Stimulated activated CD8-positive, alpha-beta memory T cell treated with anti-CD3 and anti-CD28 coated beads, Interleukin-2, amount 100 ng/mL, for 48 hours (primary cell): ENCODE data around the gene LDB3.
A peak's percentile ranks its signal among the peaks of the same experiment; 100 is the strongest.

Experiments used
- DNase-seq, 2 donors: peaks; one replicate each; pipeline ENCODE4 v3.0.0-alpha.2; 2020; ENCODE audit warnings: low read depth in 2 of 2

Gene LDB3

DNA sequence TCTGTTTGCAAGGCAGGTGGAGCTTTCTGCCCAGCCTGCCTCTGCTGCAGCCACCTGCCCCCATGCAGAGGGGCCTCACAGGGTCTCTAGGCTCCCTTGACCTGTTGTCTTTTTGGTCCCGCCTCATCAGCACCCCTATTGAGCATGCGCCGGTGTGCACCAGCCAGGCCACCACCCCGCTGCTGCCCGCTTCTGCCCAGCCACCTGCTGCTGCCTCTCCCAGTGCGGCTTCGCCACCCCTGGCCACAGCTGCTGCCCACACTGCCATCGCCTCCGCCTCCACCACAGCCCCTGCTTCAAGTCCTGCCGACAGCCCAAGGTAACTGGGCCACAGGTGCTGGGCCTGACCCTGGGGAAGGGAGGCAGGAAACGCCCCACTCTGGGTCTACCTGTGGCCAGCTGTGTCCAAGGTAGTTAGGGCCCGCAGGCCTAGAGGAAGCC lies 38.1 kb downstream of the LDB3 start:
- no peak for DNase-seq

DNA sequence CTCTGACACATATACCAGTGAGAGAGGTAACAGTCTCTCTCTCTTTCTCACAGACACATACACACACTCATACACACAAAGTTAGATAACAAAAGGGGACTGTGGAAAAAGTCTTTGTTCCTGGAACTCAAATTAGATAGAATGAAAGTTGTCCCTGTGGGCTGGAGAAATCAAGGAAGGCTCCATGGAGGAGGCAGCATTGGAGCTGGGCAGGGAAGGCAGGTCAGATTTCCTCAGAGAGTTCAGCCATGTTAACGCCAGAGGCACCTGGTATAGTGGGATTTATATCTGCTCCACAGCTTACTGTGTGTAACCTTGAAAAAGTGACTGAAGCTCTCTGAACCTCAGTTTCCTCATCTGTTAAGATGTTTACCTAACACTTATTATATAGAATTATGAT lies 38.7 kb downstream of the LDB3 start:
- no peak for DNase-seq

DNA sequence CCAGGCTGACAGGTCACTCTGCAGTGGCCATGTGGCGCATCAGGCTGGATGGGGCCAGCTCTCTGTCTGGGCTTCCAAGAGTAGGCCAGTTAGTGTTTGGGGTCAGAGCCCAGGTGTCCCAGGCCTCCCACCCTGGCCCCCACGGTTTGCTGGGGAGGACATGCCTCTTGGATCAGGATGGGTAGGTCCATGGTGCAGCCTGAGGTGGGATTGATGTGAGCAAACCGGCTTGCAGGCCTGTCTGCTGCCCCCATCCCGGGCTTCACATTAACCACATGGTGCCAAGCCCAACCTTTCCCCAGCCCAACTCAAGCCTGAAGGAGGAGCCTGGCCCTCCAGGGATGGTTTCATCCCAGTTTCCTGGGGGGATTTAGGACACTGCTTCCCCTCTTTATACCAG lies 39.2 kb downstream of the LDB3 start:
- DNase-seq, result no peak

- no peak for DNase-seq
Measured at GRCh38 chr10:86708068-86708782, 39.9 kb downstream of the LDB3 start.

DNA sequence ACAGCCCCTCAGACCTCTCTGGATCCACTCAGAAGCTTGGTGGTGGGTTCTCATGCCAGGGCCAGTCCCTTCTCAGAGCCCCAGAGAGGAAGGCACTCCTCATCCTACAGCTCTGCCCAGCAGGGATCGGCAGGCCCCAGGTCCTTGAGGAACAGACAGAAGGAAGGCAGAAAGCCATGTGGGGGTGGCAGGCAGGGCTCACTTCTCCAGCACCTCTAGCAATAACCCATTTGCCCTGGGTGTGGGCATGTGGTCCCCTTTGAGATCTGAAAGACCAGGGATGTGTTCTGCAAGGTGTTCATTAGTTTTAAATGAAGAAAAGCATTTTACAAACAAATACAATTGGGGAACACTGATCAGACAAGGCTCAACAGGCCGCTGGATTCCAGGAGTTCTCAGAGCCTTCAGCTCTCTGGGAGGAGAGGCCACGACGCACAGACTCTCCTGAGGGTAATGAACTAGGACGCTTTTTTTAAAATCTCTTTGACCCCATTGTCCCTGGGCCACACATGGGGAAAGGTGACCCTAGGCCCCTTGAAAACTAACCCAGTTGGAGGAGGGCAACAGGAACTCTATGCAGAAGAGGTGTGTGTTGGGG lies 40.6 kb downstream of the LDB3 start:
- DNase-seq, result no peak

- no peak for DNase-seq
Measured at GRCh38 chr10:86709396-86710185, 41.3 kb downstream of the LDB3 start.

- DNase-seq, result peak; percentile 72 to 75
Measured at GRCh38 chr10:86710987-86711512, 42.7 kb downstream of the LDB3 start.

DNA sequence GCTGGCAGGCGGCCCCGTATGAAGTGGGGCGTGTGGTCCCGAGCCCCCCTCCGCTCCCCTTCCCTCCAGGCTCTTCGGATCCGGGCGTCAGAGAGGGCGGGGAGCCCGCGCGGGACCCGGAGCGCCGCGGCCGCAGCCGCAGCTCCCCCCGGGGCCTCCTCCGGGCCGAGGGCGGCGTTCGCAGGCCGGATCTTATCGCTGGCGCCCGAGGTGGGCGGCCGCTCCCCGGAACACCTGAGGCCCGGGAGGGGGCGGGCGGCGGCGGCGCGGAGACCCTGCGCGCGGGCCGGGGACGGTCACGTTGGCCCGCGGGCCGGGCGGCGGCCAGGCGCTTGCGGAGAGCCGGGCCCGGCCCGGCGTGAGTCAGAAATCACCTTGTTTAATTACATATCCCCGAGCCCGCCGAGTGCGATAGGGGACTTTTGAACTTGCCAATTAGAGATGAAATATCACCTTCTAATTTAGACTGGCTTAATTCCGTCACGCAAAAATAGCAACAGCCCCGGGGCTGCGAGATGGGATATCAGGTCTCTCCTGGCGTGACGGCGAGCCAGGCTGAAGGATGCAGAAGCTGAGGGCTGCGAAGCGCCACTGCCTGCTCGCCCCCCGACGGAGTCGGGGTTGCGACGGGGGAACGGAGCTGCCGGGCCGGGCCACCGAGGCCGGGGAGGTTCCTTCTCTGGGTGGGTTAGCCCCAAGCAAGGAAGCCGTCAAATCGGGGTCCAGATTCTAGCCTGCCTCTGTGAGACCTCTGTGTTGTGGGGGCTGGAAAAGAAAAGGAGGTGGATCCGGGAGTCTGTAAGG lies 43.4 kb downstream of the LDB3 start:
- DNase-seq, result peak; percentile 28 to 37

DNA sequence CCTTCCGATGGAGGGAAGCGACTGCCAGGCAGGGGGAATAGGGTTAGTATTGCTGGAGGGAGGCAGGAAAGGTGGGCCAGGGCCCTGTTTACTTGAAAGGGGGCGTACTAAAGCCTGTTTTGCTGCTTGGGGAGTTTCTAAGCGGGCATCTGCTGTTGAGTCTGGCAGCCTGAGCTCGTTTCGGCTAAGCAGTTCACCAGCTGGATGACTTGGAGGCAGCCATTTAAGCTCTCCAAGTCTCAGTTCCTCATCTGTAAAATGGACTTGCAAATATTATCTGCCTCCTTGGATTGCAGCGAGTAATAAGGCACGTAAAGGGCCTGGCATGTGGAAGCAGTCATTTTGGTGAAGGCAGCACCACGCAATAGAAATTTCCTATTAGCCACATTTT lies 44.0 kb downstream of the LDB3 start:
- DNase-seq, result no peak

DNA sequence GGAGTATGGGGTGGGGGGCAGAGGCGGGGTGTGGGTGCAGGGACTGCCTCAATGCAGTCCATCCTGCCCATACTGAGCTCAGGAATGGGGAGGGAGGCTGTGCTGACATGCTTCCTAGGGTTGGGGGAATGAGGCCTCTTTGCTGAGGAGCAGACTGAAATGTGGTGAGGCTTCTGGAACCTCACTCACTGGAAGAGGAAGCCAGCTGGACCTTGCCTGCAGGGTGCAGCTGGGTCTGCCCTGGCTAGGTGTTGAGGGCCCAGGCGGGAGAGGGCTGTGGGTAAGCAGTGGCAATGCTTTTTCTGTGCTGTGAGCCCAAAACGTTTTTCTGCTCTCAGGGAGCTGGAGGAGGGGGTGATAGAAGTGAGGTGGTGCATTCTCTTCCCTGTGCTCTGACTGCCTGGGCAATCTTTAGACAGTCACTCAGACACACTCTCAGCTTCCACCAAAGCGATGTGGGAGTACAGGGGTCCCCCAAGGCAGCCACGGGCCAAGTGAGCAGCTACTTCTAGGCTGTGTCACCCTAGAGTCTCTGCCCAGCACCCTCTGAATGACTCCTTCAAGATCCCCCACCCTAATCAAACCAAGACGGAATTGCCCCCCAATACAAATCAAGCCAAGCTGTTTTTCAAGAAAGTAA lies 47.0 kb downstream of the LDB3 start:
- no peak for DNase-seq

GRCh38 chr10:86715836-86716235 lies 47.5 kb downstream of the LDB3 start:
- no peak for DNase-seq

- DNase-seq, result no peak
Measured at GRCh38 chr10:86716466-86716865, 48.2 kb downstream of the LDB3 start.

GRCh38 chr10:86718556-86718955 lies 50.2 kb downstream of the LDB3 start:
- DNase-seq, result no peak

- no peak for DNase-seq
Measured at GRCh38 chr10:86721232-86721631, 52.9 kb downstream of the LDB3 start.

- DNase-seq, result no peak
Measured at GRCh38 chr10:86723009-86723408, 54.7 kb downstream of the LDB3 start.

DNA sequence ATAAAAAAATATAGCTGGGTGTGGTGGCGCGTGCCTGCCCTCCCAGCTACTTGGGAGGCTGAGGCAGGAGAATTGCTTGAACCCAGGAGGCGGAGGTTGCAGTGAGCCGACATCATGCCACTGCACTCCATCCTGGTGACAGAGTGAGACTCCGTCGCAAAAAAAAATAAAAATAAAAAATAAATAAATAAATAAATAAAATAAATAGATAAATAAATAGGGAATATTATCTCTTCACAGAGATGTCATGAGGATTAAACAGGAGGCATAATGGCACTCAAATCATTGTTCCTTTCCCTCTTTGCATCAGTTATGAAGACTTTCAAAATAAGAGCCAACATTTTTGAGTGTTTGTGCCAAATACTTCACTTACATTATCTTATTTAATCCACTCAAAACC lies 56.1 kb downstream of the LDB3 start:
- no peak for DNase-seq

- DNase-seq, result no peak
Measured at GRCh38 chr10:86725980-86726676, 57.8 kb downstream of the LDB3 start.

- no peak for DNase-seq
Measured at GRCh38 chr10:86726677-86726999, 58.3 kb downstream of the LDB3 start.

DNA sequence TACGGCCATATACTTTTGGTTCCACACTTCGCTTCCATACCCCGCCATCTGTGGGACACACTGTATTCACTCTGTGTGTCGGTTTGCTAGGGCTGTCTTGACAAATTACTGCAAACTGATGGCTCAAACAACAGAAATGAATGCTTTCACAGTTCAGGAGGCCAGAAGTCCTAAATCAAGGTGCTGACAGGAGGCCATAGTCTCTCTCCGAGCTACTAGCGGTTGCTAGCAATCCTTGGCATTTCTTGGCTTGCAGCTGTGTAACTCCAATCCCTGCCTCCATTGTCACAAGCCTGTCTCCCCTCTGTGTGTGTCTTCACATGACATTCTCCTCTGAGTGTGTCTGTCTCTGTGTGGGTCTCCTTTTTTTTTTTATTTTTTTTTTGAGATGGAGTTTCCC lies 59.2 kb downstream of the LDB3 start:
- DNase-seq, result no peak

DNA sequence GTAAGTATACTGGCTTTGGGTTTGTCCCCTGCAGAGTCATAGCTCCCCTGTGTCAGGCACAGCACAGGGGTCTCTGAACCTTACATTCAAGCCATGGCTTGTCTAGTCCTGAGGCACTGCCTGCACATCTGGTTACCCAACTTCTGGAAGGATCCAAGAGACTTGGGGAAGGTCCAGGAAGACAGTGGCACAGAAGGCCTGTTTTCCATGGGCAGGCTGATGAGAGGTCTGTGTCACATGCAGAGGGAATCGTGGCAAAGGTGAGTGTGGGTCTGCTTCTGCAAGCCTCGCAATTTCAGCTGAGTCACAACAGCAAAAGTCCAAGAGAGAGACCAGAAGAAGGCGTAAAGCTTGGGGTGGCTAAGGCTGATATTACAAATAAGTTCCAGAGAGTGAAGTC lies 59.7 kb downstream of the LDB3 start:
- DNase-seq, result no peak

- no peak for DNase-seq
Measured at GRCh38 chr10:86729677-86730076, 61.4 kb downstream of the LDB3 start.
